Measurements from ENCODE around the gene TEX9.

DNA sequence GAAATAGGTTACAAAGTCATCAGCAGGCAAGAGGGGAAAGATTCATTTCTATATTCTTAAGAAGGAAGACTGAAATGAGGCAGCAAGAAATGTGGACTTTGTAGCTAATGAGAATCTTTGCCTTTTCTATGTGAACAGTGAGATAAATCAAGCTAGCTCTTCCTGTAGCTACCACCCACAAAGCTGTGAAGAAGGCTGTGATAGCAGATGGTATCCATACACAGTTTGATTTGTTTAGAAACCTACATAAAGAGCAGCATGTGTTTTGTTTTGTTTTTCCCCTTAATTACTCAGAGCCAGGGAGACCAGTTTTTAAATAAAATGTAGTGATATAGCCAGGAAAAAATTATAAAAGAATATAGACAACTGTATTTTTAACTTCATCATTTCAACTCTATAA lies 45.5 kb downstream of the TEX9 start:
- TF ChIP-seq, protein P1, sequence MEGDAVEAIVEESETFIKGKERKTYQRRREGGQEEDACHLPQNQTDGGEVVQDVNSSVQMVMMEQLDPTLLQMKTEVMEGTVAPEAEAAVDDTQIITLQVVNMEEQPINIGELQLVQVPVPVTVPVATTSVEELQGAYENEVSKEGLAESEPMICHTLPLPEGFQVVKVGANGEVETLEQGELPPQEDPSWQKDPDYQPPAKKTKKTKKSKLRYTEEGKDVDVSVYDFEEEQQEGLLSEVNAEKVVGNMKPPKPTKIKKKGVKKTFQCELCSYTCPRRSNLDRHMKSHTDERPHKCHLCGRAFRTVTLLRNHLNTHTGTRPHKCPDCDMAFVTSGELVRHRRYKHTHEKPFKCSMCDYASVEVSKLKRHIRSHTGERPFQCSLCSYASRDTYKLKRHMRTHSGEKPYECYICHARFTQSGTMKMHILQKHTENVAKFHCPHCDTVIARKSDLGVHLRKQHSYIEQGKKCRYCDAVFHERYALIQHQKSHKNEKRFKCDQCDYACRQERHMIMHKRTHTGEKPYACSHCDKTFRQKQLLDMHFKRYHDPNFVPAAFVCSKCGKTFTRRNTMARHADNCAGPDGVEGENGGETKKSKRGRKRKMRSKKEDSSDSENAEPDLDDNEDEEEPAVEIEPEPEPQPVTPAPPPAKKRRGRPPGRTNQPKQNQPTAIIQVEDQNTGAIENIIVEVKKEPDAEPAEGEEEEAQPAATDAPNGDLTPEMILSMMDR (IDR thresholded peaks at IDR 0.05; ENCODE audit: insufficient read depth, low read depth, low read length) = no peak
- no peak for TF ChIP-seq EZH2 (IDR thresholded peaks at IDR 0.05; ENCODE audit: insufficient read depth, low read length)

All from astrocyte (in vitro differentiated cells and primary cell).